LNCAP (cell line): ENCODE results near the gene VSTM1.

Source experiments
- CTCF ChIP-seq: fragments of 450-650 bp; IDR thresholded peaks from 2 replicates; pipeline ENCODE4 v1.5.1; 2017; ENCODE audit warnings: mild to moderate bottlenecking

VSTM1 gene

GRCh38 chr19:53994811-53995210 is 68.9 kb downstream of the VSTM1 start:
- no peak for TF ChIP-seq CTCF

GRCh38 chr19:53993448-53993847 is 70.2 kb downstream of the VSTM1 start:
- no peak for TF ChIP-seq CTCF

GRCh38 chr19:53992815-53993214 is 70.9 kb downstream of the VSTM1 start:
- TF ChIP-seq CTCF: no peak

GRCh38 chr19:53992211-53992610 is 71.5 kb downstream of the VSTM1 start:
- no peak for TF ChIP-seq CTCF

GRCh38 chr19:53991224-53992113 is 72.2 kb downstream of the VSTM1 start, which contains the start of gene CACNG6:
Gene CACNG6, plus strand, starts transcription at chr19:53991637. Its CDS starts 1,241 bp downstream, at chr19:53992878.
- no peak for TF ChIP-seq CTCF
